H1 (cell line): ENCODE measurements around the gene MRPL43.

Experiments
- CREB1 ChIP-seq: IDR thresholded peaks from 2 replicates; pipeline ENCODE4 v1.6.1; 2012; ENCODE audit warnings: inconsistent platforms
- CTCF ChIP-seq, 3 experiments: IDR thresholded peaks; 1 replicate in 2 of 3; 2 replicates in 1 of 3; pipeline versions ENCODE4 v1.5.1 to v1.6.1; 2011; ENCODE audit warnings: low read length in 3 of 3, mild to moderate bottlenecking in 3 of 3, inconsistent platforms in 2 of 3, low read depth in 1 of 3, moderate library complexity in 1 of 3; ENCODE audit not compliant: insufficient read depth in 1 of 3; ENCODE audit errors: control extremely low read depth in 1 of 3
- MAFK ChIP-seq: IDR thresholded peaks from 2 replicates; pipeline ENCODE4 v1.6.1; 2012; ENCODE audit warnings: low read depth, mild to moderate bottlenecking, improper control_type of control experiment, low read length

- TF ChIP-seq CTCF (IDR thresholded peaks at IDR 0.05; ENCODE audit: control extremely low read depth in 1 of 3, insufficient read depth in 1 of 3, low read depth in 1 of 3, low read length in 3 of 3) (peak; percentile 76 to 99 (median 98)), MAFK (no peak), CREB1 (peak; percentile 34)
These were observed 25.4 kb upstream of the MRPL43 start for GRCh38 chr10:101012525-101013364.
